Prostate gland (tissue), 2 donors: Measurements from ENCODE around the gene STK24.

Experiments used
- POLR2A ChIP-seq: fragments of 450-650 bp; IDR thresholded peaks from one replicate; pipeline ENCODE4 v1.6.1; 2016; ENCODE audit warnings: antibody characterized with exemption, mild to moderate bottlenecking
- POLR2AphosphoS5 ChIP-seq: sonication (generic); formaldehyde crosslinking; IDR thresholded peaks from one replicate; pipeline ENCODE4 v1.6.1; 2017; ENCODE audit warnings: antibody characterized with exemption
- TF ChIP-seq, protein P1 (sequence below), 4 experiments: fragments of 200-600 bp in 2 of 4; fragments of 450-650 bp in 2 of 4; sonication (generic) in 2 of 4; IDR thresholded peaks; 1 replicate in 3 of 4; 2 replicates in 1 of 4; pipeline ENCODE4 v1.5.1; 2016 to 2019; ENCODE audit warnings: antibody characterized with exemption in 4 of 4, mild to moderate bottlenecking in 2 of 4, moderate library complexity in 2 of 4

DNA sequence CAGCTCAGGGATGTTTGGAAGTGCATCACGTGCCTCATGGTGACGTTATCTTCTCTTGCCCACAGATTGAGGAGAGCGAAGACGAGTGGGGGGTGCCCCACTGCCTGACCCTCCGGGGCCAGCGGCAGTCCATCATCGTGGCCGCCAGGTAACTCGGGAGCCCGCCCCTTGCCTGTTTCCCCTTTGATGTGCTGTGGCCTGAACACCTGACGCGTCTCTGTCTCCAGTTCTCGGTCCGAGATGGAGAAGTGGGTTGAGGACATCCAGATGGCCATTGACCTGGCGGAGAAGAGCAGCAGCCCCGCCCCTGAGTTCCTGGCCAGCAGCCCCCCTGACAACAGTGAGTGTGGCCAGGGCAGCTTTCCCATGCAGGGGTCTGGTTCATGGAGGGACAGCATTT is 137.0 kb downstream of the STK24 start:
- TF ChIP-seq, protein P1, sequence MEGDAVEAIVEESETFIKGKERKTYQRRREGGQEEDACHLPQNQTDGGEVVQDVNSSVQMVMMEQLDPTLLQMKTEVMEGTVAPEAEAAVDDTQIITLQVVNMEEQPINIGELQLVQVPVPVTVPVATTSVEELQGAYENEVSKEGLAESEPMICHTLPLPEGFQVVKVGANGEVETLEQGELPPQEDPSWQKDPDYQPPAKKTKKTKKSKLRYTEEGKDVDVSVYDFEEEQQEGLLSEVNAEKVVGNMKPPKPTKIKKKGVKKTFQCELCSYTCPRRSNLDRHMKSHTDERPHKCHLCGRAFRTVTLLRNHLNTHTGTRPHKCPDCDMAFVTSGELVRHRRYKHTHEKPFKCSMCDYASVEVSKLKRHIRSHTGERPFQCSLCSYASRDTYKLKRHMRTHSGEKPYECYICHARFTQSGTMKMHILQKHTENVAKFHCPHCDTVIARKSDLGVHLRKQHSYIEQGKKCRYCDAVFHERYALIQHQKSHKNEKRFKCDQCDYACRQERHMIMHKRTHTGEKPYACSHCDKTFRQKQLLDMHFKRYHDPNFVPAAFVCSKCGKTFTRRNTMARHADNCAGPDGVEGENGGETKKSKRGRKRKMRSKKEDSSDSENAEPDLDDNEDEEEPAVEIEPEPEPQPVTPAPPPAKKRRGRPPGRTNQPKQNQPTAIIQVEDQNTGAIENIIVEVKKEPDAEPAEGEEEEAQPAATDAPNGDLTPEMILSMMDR (IDR thresholded peaks at IDR 0.05) = no peak
- no peak for TF ChIP-seq POLR2A
- no peak for TF ChIP-seq POLR2AphosphoS5
